ENCODE measurements around the gene PELI1. TPM values are rescaled to one million over a fixed set of nuclear protein-coding genes. Genes with fewer than 3 reads are reported as not detected.

Gene PELI1
- total RNA-seq, 1 experiment from 2014 or later = 26.2 TPM

GRCh38 chr2:64090264-64090663 is 54.0 kb downstream of the PELI1 start:
- Mint-ChIP-seq H3K27ac (ENCODE audit: unreplicated experiment) (no peak overlapping the region), H3K36me3 (ENCODE audit: insufficient read depth, unreplicated experiment) (peaks cover 24% of the 10 kb centered on the region), H3K4me1 (ENCODE audit: low read depth, unreplicated experiment) (peaks cover 9% of the 10 kb centered on the region), H3K4me3 (ENCODE audit: low read depth, unreplicated experiment) (no peak overlapping the region), H3K9me3 (ENCODE audit: low read depth, unreplicated experiment) (no peaks in the 10 kb centered on the region), H3K27me3 (ENCODE audit: unreplicated experiment) (no peaks in the 10 kb centered on the region)
- BruUV-seq (replicated peaks) = no TSS peak
- DNase-seq = no peak
- TF ChIP-seq, protein P1, sequence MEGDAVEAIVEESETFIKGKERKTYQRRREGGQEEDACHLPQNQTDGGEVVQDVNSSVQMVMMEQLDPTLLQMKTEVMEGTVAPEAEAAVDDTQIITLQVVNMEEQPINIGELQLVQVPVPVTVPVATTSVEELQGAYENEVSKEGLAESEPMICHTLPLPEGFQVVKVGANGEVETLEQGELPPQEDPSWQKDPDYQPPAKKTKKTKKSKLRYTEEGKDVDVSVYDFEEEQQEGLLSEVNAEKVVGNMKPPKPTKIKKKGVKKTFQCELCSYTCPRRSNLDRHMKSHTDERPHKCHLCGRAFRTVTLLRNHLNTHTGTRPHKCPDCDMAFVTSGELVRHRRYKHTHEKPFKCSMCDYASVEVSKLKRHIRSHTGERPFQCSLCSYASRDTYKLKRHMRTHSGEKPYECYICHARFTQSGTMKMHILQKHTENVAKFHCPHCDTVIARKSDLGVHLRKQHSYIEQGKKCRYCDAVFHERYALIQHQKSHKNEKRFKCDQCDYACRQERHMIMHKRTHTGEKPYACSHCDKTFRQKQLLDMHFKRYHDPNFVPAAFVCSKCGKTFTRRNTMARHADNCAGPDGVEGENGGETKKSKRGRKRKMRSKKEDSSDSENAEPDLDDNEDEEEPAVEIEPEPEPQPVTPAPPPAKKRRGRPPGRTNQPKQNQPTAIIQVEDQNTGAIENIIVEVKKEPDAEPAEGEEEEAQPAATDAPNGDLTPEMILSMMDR (IDR thresholded peaks at IDR 0.05; ENCODE audit: unreplicated experiment) = no peak
- CTCF ChIA-PET = no interaction called here
- intact Hi-C loops (cut with micrococcal nuclease; ENCODE audit: unreplicated experiment) = no loop called here

- CTCF ChIA-PET = interaction anchor here (0.6 kb wide), 2 partner anchors 207 to 888 kb away, joined by 4 to 6 read pairs; no protein-coding TSS in a partner anchor
- Mint-ChIP-seq H3K27ac (ENCODE audit: unreplicated experiment) (no peak overlapping the region), H3K27me3 (ENCODE audit: unreplicated experiment) (no peaks in the 10 kb centered on the region), H3K4me1 (ENCODE audit: low read depth, unreplicated experiment) (peaks cover 9% of the 10 kb centered on the region), H3K4me3 (ENCODE audit: low read depth, unreplicated experiment) (no peak overlapping the region), H3K36me3 (ENCODE audit: insufficient read depth, unreplicated experiment) (peaks cover 13% of the 10 kb centered on the region), H3K9me3 (ENCODE audit: low read depth, unreplicated experiment) (no peaks in the 10 kb centered on the region)
- BruUV-seq (replicated peaks) = no TSS peak
- DNase-seq = no peak
- intact Hi-C loops (cut with micrococcal nuclease; ENCODE audit: unreplicated experiment) = no loop called here
- TF ChIP-seq, protein P1 (IDR thresholded peaks at IDR 0.05; ENCODE audit: unreplicated experiment) = no peak
Measured at GRCh38 chr2:64086347-64087082, 57.7 kb downstream of the PELI1 start.

DNA sequence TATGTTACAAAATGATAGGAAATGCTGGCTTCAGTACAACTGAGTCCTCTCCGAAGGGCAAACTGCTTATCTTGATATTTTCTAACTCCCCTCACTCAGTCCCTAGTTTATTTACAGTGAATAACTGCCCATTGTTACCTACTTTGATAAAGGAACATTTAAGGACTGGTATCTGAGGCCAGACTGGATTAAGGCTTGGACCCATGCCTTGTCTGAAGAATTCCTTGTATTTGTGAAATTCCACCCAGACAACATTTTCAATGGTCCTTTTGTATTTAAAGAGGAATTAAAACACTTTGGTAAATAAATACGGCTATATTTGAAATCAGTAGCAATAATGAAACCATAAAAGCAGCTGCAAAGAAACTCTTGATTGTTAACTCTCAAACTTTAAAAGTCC is 58.3 kb downstream of the PELI1 start:
- CTCF ChIA-PET = interaction anchor here (0.6 kb wide), 1 partner anchor 207 kb away, joined by 4 read pairs; no protein-coding TSS in a partner anchor

GRCh38 chr2:64081046-64081445 is 63.2 kb downstream of the PELI1 start:
- no peak overlapping the region for H3K4me3 Mint-ChIP-seq (ENCODE audit: low read depth, unreplicated experiment)
- no peaks in the 10 kb centered on the region for H3K4me1 Mint-ChIP-seq (ENCODE audit: low read depth, unreplicated experiment)
- no peaks in the 10 kb centered on the region for H3K27me3 Mint-ChIP-seq (ENCODE audit: unreplicated experiment)
- intact Hi-C loops (cut with micrococcal nuclease; ENCODE audit: unreplicated experiment) = no loop called here
- no peak overlapping the region for H3K27ac Mint-ChIP-seq (ENCODE audit: unreplicated experiment)
- DNase-seq = no peak
- no TSS peak for BruUV-seq (replicated peaks)
- no peaks in the 10 kb centered on the region for H3K36me3 Mint-ChIP-seq (ENCODE audit: insufficient read depth, unreplicated experiment)
- TF ChIP-seq, protein P1 (IDR thresholded peaks at IDR 0.05; ENCODE audit: unreplicated experiment) = no peak
- H3K9me3 Mint-ChIP-seq (ENCODE audit: low read depth, unreplicated experiment) = no peaks in the 10 kb centered on the region
- CTCF ChIA-PET = no interaction called here

More for the DNA sequence above, 58.3 kb downstream of the PELI1 start:
- no peaks in the 10 kb centered on the region for H3K9me3 Mint-ChIP-seq (ENCODE audit: low read depth, unreplicated experiment)
- no peak overlapping the region for H3K27ac Mint-ChIP-seq (ENCODE audit: unreplicated experiment)
- H3K4me3 Mint-ChIP-seq (ENCODE audit: low read depth, unreplicated experiment) = no peak overlapping the region
- no TSS peak for BruUV-seq (replicated peaks)
- intact Hi-C loops (cut with micrococcal nuclease; ENCODE audit: unreplicated experiment) = no loop called here
- DNase-seq = no peak
- peaks cover 7% of the 10 kb centered on the region for H3K36me3 Mint-ChIP-seq (ENCODE audit: insufficient read depth, unreplicated experiment)
- H3K27me3 Mint-ChIP-seq (ENCODE audit: unreplicated experiment) = no peaks in the 10 kb centered on the region
- TF ChIP-seq, protein P1 (IDR thresholded peaks at IDR 0.05; ENCODE audit: unreplicated experiment) = no peak
- peaks cover 9% of the 10 kb centered on the region for H3K4me1 Mint-ChIP-seq (ENCODE audit: low read depth, unreplicated experiment)
